Mucosa of gallbladder (tissue), 1 donor: ENCODE measurements around the gene IL17REL. TPM values are rescaled to one million over a fixed set of nuclear protein-coding genes. Genes with fewer than 3 reads are reported as not detected.

Experiments used
- DNase-seq: peaks from one replicate; pipeline ENCODE4 v3.0.0-alpha.2; 2020; ENCODE audit warnings: low spot score
- total RNA-seq: library from RNA; stranded (reverse); gene quantifications from one replicate; pipeline ENCODE4 v1.2.1, GENCODE V29; 2021
- donor health status: DM: no; HTN: no; CAD: no.

Gene IL17REL
- total RNA-seq, 1 donor from 2014 or later: 0.06 TPM

DNA sequence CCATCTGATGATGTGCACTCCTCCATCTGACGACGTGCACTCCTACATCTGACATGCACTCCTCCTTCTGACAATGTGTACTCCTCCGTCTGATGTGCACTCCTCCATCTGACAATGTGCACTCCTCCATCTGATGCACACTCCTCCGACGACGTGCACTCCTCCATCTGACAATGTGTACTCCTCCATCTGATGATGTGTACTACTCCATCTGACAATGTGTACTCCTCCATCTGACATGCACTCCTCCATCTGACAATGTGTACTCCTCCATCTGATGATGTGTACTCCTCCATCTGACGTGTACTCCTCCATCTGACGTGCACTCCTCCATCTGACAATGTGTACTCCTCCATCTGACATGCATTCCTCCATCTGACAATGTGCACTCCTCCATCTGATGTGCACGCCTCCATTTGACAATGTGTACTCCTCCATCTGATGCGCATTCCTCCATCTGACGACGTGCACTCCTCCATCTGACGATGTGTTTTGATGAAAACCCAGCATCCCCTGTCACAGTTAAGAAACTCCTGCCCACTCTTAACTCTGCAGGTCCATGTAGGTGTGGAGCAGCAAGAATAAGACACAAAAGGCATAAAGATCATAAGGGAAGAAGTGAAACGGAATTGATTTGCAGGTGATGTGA lies 9.7 kb upstream of the IL17REL start:
- DNase-seq: no peak

DNA sequence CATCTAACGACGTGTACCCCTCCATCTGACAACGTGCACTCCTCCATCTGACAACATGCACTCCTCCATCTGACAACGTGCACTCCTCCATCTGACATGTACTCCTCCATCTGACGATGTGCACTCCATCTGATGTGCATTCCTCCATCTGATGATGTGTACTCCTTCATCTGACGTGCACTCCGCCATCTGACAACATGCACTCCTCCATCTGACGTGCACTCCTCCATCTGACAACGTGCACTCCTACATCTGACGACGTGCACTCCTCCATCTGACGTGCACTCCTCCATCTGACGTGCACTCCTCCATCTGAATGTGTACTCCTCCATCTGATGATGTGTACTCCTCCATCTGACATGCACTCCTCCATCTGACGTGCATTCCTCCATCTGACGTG lies 8.0 kb upstream of the IL17REL start:
- no peak for DNase-seq

DNA sequence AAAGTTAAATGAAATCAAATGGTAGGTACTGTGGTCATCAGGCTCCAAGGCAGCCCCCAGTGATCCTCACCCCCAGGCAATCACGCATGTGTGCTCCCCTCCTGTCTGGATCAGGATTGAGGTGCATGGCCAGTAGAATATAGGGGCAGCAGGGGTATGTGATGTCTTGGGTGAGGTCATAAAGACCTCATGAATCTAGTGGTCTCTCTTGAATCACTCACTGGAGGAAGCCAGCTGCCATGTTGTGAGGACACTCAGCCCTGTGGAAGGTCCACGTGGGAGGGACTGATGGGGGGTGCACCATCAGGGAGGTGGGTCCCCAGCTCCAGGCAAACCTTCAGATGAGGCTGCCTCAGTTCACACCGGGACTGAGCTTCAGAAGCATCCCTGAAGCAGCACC lies 6.8 kb upstream of the IL17REL start:
- DNase-seq: no peak

GRCh38 chr22:50018608-50019285 lies 6.2 kb upstream of the IL17REL start:
- no peak for DNase-seq

GRCh38 chr22:50017701-50018224 lies 5.2 kb upstream of the IL17REL start:
- no peak for DNase-seq

DNA sequence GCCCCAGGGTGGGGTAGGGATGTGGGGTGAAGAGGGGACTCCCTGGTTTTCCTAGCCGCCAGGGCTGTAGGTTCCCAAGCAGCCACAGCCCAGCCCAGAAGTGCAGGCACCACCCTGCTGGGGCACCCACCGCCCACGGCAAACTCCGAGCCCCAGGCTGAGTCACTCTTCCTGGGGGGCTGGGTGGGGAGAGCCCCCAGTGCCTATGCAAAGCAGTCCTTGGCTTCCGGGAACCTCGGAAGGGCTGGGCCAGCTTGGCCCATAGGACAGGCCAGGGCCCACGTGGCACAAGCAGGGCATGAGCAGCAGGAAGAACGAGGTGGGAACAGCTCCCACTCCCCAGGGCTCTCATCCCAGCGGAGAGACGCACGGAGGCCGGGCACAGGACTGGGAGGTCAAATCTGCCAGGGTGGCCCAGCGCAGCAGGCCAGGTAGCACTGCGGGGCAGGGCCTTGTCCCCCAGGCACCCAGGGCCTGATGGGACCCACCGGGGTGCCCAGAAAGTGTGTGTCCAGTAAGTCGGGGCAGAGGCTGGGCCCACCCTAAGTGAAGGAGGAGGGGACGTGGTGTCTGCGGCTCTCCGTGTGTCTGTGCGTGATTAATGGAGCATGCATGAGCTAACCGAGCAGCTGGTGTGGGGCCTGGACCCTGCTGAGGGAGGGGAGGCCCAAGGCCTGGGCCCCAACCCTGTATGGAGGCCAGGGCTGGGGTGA lies 4.6 kb upstream of the IL17REL start:
- DNase-seq: no peak

- DNase-seq: no peak
Measured at GRCh38 chr22:50016308-50016987, 3.9 kb upstream of the IL17REL start.

DNA sequence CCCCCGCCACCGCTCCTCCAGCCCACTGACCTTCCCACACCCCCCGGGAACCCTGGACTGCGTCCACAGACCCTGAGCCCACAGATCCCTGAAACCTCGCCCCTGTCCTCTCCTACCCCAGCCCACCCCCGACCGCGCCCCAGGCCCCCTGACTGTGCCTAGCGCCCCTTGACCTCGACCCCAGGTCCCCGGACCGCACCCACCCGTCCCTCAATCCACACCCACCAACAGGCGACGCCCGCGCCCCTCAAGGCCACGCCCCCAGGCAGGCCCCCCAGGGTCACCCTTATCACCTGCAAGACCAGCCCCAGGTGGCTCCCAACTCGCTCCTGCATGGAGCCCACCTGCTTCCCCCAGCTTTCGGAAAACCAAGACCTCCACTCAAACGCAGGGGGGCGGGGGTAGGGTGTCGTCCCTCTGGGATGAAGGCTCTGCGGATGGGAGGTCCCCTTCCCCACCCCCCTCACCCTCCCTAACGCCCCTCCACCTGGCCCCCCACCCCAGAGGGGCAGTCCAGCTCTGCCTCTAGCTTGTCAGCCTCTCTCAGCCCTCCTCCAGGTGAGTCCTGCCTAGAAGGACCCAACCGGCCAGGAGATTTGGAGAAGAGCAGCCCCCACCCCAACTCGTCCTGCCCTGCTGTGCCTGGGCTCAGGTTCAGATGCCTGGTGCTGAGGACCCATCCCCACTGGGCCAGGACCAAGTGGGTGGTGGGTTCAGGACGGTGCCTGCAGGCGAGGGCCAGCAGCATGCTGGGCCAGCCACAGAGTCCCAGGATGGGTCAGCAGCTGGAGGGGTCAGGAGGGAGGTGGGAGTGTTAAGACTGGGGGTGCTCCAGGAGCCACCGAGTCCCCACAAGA lies 3.1 kb upstream of the IL17REL start:
- no peak for DNase-seq

GRCh38 chr22:50014655-50015401 lies 2.3 kb upstream of the IL17REL start:
- no peak for DNase-seq

DNA sequence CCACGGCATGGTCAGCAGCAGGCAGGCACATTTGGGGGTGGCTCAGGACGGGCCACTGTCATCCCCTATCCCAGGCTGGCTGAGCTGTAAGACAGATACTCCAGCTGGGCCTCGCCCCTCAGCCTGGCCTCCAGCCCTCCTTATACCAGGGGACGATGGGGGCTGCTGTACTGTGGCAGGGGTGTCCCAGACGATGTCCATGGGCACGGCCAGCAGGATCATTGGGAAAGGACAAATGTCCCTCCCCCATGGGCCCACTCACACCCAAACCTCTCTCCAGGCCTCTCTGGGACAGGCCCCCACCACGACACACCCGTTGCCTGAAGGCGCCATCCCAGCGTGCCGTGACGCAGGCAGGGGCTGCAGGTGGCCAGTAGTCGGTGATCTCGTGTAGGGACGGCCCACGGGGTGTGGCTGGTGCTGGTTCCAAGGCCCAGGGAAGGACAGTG lies 1.5 kb upstream of the IL17REL start:
- DNase-seq: no peak

DNA sequence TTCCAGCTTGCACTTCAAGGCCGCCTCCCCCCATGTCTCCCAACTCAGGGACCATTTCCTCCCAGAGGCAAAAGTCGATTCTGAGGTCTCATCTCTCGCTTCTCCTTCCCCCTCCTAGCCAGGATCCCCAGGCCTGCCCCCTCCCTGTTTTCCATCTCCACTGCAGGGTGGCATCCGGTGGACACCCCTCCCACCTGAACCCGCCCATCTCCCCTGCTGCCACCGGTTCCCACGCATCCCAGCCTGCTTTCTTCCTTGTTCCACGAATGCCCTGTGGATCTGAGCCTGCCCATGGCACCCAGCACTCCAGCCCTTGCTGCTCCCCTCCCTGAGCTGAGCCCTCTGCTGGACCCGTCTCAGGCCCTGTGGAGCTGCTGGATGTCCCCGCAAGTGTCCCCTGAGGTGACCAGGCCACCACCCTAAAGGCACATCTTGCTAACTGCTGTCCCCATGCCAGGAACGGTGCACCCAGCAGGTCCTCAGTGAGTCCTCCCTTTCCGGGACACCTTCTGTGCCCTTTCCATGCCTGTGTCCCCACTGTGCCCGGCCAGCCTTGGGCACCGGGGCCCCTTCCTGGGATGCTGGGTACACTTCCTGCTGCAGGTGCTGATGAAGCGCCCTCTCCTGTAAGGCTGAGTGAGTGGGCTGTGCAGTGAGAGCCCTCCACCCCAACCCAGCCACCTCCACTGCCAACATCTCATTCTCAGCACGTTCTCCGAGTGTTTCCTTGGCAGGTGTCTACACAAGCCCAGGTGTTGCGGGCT lies 936 bp downstream of the IL17REL start:
- DNase-seq: no peak

DNA sequence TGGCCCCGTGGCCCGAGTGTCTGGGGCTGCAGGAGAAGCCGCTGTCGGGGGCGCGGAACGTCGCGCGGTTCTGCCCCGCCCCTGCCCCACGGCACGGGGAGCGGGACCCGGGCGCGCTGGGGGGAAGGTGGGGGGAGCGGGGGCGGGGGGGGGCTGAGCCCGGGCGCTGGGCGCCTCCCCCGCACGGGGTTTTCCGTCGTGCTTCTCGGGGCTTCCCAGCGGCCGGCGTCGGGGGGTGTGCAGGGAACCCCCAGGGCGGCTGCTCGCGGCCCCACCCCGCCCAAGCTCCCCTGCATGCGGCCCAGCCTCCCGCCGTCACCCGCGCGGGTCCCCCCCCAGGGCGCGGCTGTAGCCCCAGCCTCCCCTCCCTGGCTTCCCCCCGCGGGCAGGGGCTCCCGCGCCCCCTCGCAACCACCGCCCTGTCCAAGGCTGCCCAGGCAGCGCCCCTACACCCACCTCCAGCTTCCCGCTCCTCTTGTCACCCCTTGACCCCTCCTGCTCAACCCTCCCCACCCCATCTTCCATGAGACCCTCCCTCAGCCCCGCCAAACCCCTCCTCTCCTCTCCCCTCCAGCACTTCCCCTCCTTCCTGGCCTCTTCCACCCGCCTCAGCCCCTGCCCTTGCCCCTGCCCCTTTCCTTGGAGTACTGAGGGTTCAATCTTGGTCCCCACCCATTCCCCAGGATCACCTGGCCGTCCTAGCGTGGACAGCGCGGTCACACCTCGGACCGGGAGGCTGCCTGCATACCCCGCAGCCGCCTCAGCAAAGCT lies 1.7 kb downstream of the IL17REL start:
- no peak for DNase-seq

DNA sequence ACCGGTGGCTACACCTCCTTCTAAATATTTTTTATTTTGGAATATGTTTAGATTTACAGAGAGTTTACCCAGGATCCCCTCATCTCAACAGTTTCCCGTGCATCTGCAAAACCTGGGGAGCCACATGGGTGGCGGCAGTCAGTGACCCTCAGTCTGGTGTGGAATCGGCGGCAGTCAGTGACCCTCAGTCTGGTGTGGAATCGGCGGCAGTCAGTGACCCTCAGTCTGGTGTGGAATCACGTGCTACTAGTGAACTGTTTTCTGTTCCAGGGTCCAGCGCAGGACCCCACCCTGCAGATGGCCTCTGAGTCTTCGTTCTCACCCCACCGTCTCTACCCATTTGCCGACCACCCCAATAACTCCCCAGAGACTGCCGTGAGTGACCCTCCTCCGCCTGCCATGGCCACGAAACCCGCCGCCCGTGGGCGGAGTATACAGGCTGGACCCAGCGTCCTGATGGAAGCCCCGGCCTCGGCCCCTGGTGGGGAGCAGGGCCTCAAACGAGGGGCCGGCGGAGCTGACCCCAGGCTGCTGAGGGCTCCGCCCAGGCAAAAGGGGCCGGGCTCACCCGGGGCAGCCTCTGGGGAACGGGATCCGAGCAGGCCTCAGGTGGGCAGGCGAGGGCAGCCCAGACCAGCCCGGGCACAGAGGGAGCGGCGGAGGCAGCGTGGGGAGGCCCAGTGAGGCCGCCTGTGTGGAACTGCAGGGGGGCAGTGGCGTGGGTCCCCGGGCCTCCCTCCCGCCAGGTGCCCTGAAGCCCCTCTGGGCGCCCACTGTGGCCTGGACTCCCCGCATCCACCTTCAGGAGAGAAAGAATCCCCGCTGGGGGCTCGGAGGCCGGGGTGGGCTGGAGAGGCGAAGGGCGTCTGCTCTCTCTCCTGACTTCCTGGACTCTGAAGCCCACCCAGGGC lies 2.5 kb downstream of the IL17REL start:
- no peak for DNase-seq

DNA sequence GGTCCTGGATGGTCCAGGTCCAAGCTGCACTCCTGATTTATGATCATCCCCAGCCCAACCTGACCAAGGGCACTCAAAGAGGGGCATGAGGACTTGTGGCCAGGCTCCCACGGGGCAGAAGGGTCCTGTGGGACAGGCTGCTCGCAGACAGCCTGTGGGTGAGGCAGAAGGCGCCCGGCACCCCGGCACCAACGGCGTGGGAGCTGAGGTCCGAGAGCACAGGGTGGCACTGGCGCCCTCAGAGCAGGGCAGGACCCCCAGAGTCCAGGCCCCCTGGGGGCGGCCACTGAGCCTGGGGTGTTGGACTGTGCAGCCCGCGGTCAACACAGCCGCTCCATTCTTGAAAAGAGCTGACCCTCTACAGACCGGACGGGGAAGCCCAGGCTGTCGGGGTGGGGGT lies 3.3 kb downstream of the IL17REL start:
- DNase-seq: no peak

DNA sequence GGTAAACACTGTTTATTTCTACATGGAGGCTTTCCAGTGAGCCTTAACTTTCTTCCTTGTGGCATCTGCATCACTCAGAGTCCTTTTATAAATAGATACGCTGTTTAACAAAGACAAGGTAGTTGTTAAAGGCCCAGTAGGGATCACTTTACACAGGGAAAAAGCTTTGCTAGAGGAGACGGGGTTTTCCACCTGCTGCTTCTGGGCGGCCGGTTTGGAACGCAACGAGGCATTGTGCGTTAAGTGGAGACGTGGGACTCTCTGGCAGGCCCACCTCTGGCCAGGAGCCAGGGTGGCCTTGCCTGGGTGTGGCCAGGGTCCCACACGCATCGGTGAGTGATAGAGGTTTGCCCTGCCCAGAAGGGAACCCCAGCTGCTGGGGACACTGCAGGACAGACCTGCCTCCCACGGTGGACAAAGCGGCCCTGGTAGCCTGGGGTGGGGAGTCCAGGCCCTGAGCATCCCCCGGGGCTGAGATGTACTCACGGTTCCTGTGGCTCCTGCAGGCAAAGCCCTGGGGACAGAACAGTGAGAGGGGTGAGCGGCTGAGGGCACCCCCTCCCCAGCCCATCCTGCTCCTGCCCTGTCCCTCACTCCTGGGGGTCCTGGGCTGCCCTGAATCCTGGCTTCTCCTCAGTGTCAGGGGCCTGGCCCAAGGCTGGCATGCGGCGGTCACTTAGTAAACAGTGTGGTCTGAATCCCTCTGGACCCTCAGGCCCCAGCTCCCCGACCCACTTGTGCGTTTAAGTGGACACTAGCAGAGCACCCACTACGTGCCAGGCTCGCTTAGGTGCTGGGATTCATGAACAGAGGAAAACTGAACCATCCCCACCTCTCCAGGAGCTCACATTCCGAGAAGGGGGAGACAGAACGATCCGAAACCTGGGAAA lies 4.2 kb downstream of the IL17REL start:
- DNase-seq: no peak

- no peak for DNase-seq
Measured at GRCh38 chr22:50007057-50007511, 5.5 kb downstream of the IL17REL start.

- DNase-seq: no peak
Measured at GRCh38 chr22:50004918-50005317, 7.6 kb downstream of the IL17REL start.
